ENCODE measurements around the gene ASB14. TPM values are rescaled to one million over a fixed set of nuclear protein-coding genes. Genes with fewer than 3 reads are reported as not detected.

ASB14 gene
- total RNA-seq, 1 donor = under 0.01 TPM

DNA sequence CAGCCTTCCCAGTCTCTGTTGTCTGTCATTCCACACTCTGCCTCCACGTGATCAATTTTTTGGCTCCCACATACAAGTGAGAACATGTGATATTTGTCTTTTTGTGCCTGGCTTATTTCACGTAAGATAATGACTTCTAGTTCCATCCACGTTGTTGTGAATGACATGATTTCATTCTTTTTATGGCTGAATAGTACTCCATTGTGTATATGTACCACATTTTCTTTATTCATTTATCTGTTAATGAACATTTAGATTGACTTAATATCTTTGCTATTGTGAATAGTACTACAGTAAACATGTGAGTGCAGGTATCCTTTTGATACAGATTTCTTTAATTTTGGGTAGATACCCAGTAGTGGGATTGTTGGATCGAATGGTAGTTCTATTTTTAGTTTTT lies 31.4 kb downstream of the ASB14 start:
- TF ChIP-seq, protein P1, sequence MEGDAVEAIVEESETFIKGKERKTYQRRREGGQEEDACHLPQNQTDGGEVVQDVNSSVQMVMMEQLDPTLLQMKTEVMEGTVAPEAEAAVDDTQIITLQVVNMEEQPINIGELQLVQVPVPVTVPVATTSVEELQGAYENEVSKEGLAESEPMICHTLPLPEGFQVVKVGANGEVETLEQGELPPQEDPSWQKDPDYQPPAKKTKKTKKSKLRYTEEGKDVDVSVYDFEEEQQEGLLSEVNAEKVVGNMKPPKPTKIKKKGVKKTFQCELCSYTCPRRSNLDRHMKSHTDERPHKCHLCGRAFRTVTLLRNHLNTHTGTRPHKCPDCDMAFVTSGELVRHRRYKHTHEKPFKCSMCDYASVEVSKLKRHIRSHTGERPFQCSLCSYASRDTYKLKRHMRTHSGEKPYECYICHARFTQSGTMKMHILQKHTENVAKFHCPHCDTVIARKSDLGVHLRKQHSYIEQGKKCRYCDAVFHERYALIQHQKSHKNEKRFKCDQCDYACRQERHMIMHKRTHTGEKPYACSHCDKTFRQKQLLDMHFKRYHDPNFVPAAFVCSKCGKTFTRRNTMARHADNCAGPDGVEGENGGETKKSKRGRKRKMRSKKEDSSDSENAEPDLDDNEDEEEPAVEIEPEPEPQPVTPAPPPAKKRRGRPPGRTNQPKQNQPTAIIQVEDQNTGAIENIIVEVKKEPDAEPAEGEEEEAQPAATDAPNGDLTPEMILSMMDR (IDR thresholded peaks at IDR 0.05; ENCODE audit: insufficient read depth, low read length) = no peak
- DNase-seq (ENCODE audit: low read depth) = no peak
- H3K4me3 ChIP-seq (ENCODE audit: low read depth, low read length) = no peak overlapping the region

DNA sequence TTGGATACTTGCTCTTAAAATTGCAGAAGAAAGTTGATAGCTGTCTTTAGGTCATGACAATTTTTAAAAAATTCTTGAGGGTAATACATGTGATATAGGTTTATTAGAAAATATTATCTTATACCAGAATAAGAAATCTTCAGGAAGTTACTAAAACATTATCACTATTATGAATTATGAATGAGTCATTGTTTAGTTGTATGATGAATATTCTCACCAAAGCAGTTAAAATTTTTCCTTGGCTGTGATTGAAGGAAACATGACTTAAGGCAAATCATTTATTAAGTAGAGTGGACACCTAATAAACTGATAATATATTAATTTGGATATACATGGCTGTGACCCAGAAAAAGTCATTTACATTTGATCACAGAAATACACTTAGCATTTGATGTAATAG lies 34.8 kb downstream of the ASB14 start:
- TF ChIP-seq, protein P1 (IDR thresholded peaks at IDR 0.05; ENCODE audit: insufficient read depth, low read length) = no peak
- DNase-seq (ENCODE audit: low read depth) = no peak

DNA sequence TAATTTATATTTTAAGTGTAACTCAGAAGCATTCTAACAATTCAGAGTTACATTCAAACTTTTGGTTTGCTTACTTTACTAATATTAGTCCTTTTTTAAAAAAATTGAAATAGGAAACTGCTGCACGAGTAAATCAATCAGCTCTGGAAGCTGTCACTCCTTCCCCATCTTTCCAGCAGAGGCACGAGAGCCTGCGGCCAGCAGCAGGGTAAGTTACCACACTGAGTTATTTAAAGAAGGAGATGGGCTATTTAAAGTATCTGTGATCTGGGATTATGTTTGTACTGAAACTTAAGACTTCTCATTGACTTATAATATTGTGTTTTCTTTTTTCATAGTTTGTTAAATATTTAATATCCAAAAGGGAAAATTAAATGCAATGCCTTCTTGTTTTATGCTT lies 35.6 kb downstream of the ASB14 start:
- no peak for DNase-seq (ENCODE audit: low read depth)
- no peak overlapping the region for H3K4me3 ChIP-seq (ENCODE audit: low read depth, low read length)
- TF ChIP-seq, protein P1 (IDR thresholded peaks at IDR 0.05; ENCODE audit: insufficient read depth, low read length) = no peak

More for the DNA sequence above, 34.8 kb downstream of the ASB14 start:
- H3K4me3 ChIP-seq (ENCODE audit: low read depth, low read length) = no peak overlapping the region

DNA sequence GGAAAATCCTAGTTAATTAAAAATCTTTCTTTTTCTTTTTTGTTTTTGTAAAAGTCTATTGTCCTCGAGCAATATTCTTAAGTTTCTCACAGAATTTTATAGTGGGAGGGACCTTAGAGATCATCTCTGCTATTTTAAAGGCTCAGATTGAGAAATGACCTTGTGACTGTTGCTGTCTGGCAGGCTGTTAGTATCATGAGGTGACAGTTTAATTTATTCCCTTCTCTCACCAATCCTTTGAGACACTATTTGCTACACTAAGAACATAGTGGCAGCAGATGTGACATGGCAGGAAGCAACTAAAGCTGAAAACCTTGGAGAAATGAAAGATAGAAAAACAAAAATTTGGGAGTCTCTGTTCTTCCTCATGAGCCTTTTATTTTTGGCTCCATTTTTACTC lies 40.1 kb downstream of the ASB14 start:
- TF ChIP-seq, protein P1 (IDR thresholded peaks at IDR 0.05; ENCODE audit: insufficient read depth, low read length) = no peak
- DNase-seq (ENCODE audit: low read depth) = no peak
- no peak overlapping the region for H3K4me3 ChIP-seq (ENCODE audit: low read depth, low read length)

DNA sequence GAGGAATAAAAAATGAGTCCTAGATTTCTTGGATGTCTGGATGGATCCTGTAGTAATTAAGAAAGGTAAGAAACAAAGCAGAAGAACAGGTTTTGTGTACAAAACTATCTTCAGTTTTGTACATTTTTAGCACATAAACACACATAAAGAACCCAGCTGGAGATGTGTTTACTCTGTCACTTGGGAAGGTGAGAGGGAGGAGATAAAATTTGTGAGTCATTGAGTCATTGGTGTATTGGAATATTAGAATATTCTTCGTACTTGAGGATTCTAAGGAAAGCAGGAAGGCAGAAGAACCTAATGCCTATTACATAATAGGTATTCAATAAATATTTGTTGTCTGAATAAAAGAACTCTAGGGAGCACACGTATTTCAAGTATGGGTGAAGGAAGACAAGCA lies 47.5 kb downstream of the ASB14 start:
- no peak overlapping the region for H3K4me3 ChIP-seq (ENCODE audit: low read depth, low read length)
- DNase-seq (ENCODE audit: low read depth) = no peak
- TF ChIP-seq, protein P1 (IDR thresholded peaks at IDR 0.05; ENCODE audit: insufficient read depth, low read length) = no peak

DNA sequence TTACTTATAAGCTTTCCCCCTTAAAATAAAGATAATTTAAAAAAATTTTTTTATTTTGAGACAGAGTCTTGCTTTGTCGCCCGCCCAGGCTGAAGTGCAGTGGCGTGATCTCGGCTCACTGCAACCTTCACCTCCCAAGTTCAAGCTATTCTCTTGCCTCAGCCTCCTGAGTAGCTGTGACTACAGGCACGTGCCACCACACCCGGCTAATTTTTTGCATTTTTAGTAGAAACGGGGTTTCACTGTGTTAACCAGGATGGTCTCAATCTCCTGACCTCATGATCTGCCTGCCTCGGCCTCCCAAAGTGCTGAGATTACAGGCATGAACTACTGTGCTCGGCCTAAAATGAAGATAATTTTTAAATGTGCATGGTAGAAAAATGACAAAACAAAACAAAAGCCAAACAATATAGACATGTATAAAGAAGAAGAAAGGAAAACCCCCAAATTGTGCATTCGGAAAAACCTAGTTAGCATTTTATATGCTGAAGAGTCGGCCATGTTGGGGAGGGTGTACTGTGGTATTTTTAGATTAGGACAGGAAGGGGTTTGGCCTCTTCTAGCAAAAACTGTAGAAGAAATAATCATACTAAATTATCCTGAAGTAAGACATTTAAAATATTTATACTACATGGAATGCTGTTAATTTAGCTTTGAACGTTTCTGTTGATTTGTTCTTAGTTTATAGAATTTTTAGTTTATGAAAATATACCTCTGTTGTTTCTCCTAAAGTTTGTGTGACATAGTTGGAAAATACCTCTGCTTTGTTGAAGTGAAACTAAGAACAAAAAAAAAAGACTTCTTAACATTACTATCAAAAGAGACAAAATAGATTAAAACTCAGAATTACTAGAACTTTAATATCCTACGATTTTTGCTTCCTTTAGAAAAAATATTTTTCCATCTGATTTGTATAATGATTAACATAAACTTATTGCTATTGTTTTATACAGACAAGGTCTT lies 57.6 kb downstream of the ASB14 start:
- no peak for DNase-seq (ENCODE audit: low read depth)
- H3K4me3 ChIP-seq (ENCODE audit: low read depth, low read length) = no peak overlapping the region
- TF ChIP-seq, protein P1 (IDR thresholded peaks at IDR 0.05; ENCODE audit: insufficient read depth, low read length) = no peak
